Measurements from ENCODE around the gene PRELID3B. TPM values are rescaled to one million over a fixed set of nuclear protein-coding genes. Genes with fewer than 3 reads are reported as not detected.

PRELID3B gene
- total RNA-seq, 1 donor from 2014 or later, result 45.2 TPM

GRCh38 chr20:59025511-59025910 lies 17.1 kb downstream of the PRELID3B start:
- Mint-ChIP-seq H3K36me3 (peaks cover 43% of the 10 kb centered on the region), H3K9me3 (no peaks in the 10 kb centered on the region), H3K4me1 (peaks cover 31% of the 10 kb centered on the region), H3K27me3 (ENCODE audit: low read depth) (no peaks in the 10 kb centered on the region), H3K27ac (no peak overlapping the region), H3K4me3 (no peak overlapping the region)
- TF ChIP-seq CTCF (IDR thresholded peaks at IDR 0.05; ENCODE audit: unreplicated experiment), result no peak
- no peak for DNase-seq (ENCODE audit: low spot score in 2 of 2, unreplicated experiment in 2 of 2)

GRCh38 chr20:59025086-59025485 lies 17.5 kb downstream of the PRELID3B start:
- Mint-ChIP-seq H3K4me3 (no peak overlapping the region), H3K36me3 (peaks cover 39% of the 10 kb centered on the region)

GRCh38 chr20:59024111-59024530 lies 18.5 kb downstream of the PRELID3B start:
- Mint-ChIP-seq H3K36me3 (peaks cover 33% of the 10 kb centered on the region), H3K9me3 (no peaks in the 10 kb centered on the region), H3K27me3 (ENCODE audit: low read depth) (no peaks in the 10 kb centered on the region), H3K4me3 (no peak overlapping the region), H3K27ac (no peak overlapping the region), H3K4me1 (peaks cover 18% of the 10 kb centered on the region)
- TF ChIP-seq CTCF (IDR thresholded peaks at IDR 0.05; ENCODE audit: unreplicated experiment), result no peak
- DNase-seq (ENCODE audit: low spot score in 2 of 2, unreplicated experiment in 2 of 2), result no peak

More at GRCh38 chr20:59025086-59025485, 17.5 kb downstream of the PRELID3B start:
- TF ChIP-seq CTCF (IDR thresholded peaks at IDR 0.05; ENCODE audit: unreplicated experiment), result no peak
- Mint-ChIP-seq H3K9me3 (no peaks in the 10 kb centered on the region), H3K27me3 (ENCODE audit: low read depth) (no peaks in the 10 kb centered on the region), H3K27ac (no peak overlapping the region), H3K4me1 (peaks cover 27% of the 10 kb centered on the region)
- no peak for DNase-seq (ENCODE audit: low spot score in 2 of 2, unreplicated experiment in 2 of 2)

- Mint-ChIP-seq H3K9me3 (no peaks in the 10 kb centered on the region), H3K4me3 (no peak overlapping the region), H3K27ac (no peak overlapping the region), H3K27me3 (ENCODE audit: low read depth) (no peaks in the 10 kb centered on the region), H3K36me3 (peaks cover 29% of the 10 kb centered on the region), H3K4me1 (peaks cover 13% of the 10 kb centered on the region)
- TF ChIP-seq CTCF (IDR thresholded peaks at IDR 0.05; ENCODE audit: unreplicated experiment), result no peak
- DNase-seq (ENCODE audit: low spot score in 2 of 2, unreplicated experiment in 2 of 2), result no peak
Observed at GRCh38 chr20:59023616-59024015, 19.0 kb downstream of the PRELID3B start.

GRCh38 chr20:59022754-59023153 lies 19.8 kb downstream of the PRELID3B start:
- Mint-ChIP-seq H3K36me3 (peaks cover 27% of the 10 kb centered on the region), H3K9me3 (no peaks in the 10 kb centered on the region), H3K27me3 (ENCODE audit: low read depth) (no peaks in the 10 kb centered on the region), H3K4me1 (peaks cover 10% of the 10 kb centered on the region), H3K27ac (no peak overlapping the region), H3K4me3 (no peak overlapping the region)
- DNase-seq (ENCODE audit: low spot score in 2 of 2, unreplicated experiment in 2 of 2), result no peak
- TF ChIP-seq CTCF (IDR thresholded peaks at IDR 0.05; ENCODE audit: unreplicated experiment), result no peak
